ENCODE data around the gene USP32. TPM values are rescaled to one million over a fixed set of nuclear protein-coding genes. Genes with fewer than 3 reads are reported as not detected.

USP32 gene
- total RNA-seq, 1 donor = 59.1 TPM

- H3K4me3 ChIP-seq (ENCODE audit: low read depth, low read length) = no peak overlapping the region
- DNase-seq (ENCODE audit: low read depth) = no peak
- TF ChIP-seq CTCF (IDR thresholded peaks at IDR 0.05; ENCODE audit: insufficient read depth, low read length) = no peak
Measured at GRCh38 chr17:60401819-60402218, 9.9 kb upstream of the USP32 start.

- no peak overlapping the region for H3K4me3 ChIP-seq (ENCODE audit: low read depth, low read length)
- TF ChIP-seq CTCF (IDR thresholded peaks at IDR 0.05; ENCODE audit: insufficient read depth, low read length) = no peak
- DNase-seq (ENCODE audit: low read depth) = no peak
Measured at GRCh38 chr17:60398227-60398959, 6.5 kb upstream of the USP32 start.

- H3K4me3 ChIP-seq (ENCODE audit: low read depth, low read length) = no peak overlapping the region
- no peak for TF ChIP-seq CTCF (IDR thresholded peaks at IDR 0.05; ENCODE audit: insufficient read depth, low read length)
- no peak for DNase-seq (ENCODE audit: low read depth)
Measured at GRCh38 chr17:60396412-60396811, 4.5 kb upstream of the USP32 start.

GRCh38 chr17:60395508-60396065, 3.7 kb upstream of the USP32 start:
- DNase-seq (ENCODE audit: low read depth) = no peak
- TF ChIP-seq CTCF (IDR thresholded peaks at IDR 0.05; ENCODE audit: insufficient read depth, low read length) = no peak
- no peak overlapping the region for H3K4me3 ChIP-seq (ENCODE audit: low read depth, low read length)

DNA sequence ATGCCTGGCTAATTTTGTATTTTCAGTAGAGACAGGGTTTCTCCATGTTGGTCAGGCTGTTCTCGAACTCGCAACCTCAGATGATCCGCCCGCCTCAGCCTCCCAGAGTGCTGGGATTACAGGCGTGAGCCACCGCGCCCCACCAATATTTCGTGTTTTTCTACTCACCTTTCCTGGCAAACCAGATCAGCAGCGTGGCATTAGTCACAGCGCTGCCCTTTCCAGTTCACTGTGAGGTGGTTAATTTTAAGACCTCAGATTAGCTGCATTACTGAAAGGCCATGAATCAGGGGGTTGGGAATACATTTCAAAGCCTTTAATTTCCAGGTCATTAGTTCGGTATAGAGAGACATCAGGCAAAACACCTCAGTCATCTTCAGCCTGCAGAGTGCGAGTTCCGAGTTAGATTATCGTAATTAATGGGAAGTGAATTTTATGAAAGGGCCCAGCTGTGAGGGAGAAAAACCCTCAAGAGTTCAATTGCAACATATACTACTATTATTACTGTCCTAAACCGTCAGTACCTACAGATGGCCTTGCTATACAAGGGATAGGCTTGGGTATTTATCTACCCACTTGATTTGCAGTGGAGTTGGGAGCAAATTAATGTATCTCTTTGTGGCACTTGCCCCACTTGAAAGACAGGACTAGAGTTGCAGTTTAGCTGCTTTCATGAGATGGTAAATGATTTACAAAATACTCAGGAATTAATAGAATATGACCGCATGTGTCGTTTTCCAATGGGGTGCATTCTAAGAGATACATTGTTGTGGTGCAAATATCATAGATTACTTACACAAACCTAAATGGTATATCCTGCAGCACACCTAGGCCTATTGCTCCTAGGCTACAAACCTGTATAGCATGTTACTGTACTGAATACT, 2.1 kb upstream of the USP32 start:
- no peak for DNase-seq (ENCODE audit: low read depth)
- no peak overlapping the region for H3K4me3 ChIP-seq (ENCODE audit: low read depth, low read length)
- no peak for TF ChIP-seq CTCF (IDR thresholded peaks at IDR 0.05; ENCODE audit: insufficient read depth, low read length)

- DNase-seq (ENCODE audit: low read depth) = peak; percentile 72
- no peak for TF ChIP-seq CTCF (IDR thresholded peaks at IDR 0.05; ENCODE audit: insufficient read depth, low read length)
- H3K4me3 ChIP-seq (ENCODE audit: low read depth, low read length) = peak overlapping the region; percentile 97
Measured at GRCh38 chr17:60392845-60393702, 1.1 kb upstream of the USP32 start.
